ENCODE measurements around the gene PLEKHM3.

Gene PLEKHM3

GRCh38 chr2:207812058-207812725 is 213.1 kb downstream of the PLEKHM3 start:
- no peak for TF ChIP-seq TAF1 (IDR thresholded peaks at IDR 0.05; ENCODE audit: low read depth)
- no peak for TF ChIP-seq ZBTB7A (IDR thresholded peaks at IDR 0.05; ENCODE audit: low read depth)
- TF ChIP-seq RAD21 (IDR thresholded peaks at IDR 0.05; ENCODE audit: low read depth): no peak
- no peak for TF ChIP-seq CEBPB (IDR thresholded peaks at IDR 0.05)
- TF ChIP-seq YY1 (IDR thresholded peaks at IDR 0.05; ENCODE audit: low read depth): no peak
- no peak for TF ChIP-seq EGR1 (IDR thresholded peaks at IDR 0.05)
- no peak for TF ChIP-seq MAX (IDR thresholded peaks at IDR 0.05)
- no peak for TF ChIP-seq USF1 (IDR thresholded peaks at IDR 0.05)
- no peak for TF ChIP-seq EP300 (IDR thresholded peaks at IDR 0.05; ENCODE audit: borderline replicate concordance)
- TF ChIP-seq TCF12 (IDR thresholded peaks at IDR 0.05; ENCODE audit: low read depth): no peak
- TF ChIP-seq FOXM1 (IDR thresholded peaks at IDR 0.05; ENCODE audit: borderline replicate concordance, low read depth): no peak
- no peak for TF ChIP-seq REST (IDR thresholded peaks at IDR 0.05; ENCODE audit: low read depth)
- no peak for TF ChIP-seq TEAD4 (IDR thresholded peaks at IDR 0.05)
- TF ChIP-seq CREB1 (IDR thresholded peaks at IDR 0.05; ENCODE audit: low read depth): no peak
- no peak for TF ChIP-seq NFIC (IDR thresholded peaks at IDR 0.05)

- TF ChIP-seq CEBPB (IDR thresholded peaks at IDR 0.05): no peak
- no peak for TF ChIP-seq EP300 (IDR thresholded peaks at IDR 0.05; ENCODE audit: borderline replicate concordance)
- no peak for TF ChIP-seq ZBTB7A (IDR thresholded peaks at IDR 0.05; ENCODE audit: low read depth)
- no peak for TF ChIP-seq TEAD4 (IDR thresholded peaks at IDR 0.05)
- no peak; the same call in 1 of the 2 replicates for TF ChIP-seq MAX (IDR thresholded peaks at IDR 0.05)
- TF ChIP-seq YY1 (IDR thresholded peaks at IDR 0.05; ENCODE audit: low read depth): no peak
- no peak for TF ChIP-seq RAD21 (IDR thresholded peaks at IDR 0.05; ENCODE audit: low read depth)
Observed at GRCh38 chr2:207810200-207810788, 215.0 kb downstream of the PLEKHM3 start.

- TF ChIP-seq NFIC (IDR thresholded peaks at IDR 0.05) (no peak), REST (IDR thresholded peaks at IDR 0.05; ENCODE audit: low read depth) (no peak), TAF1 (IDR thresholded peaks at IDR 0.05; ENCODE audit: low read depth) (no peak), TEAD4 (IDR thresholded peaks at IDR 0.05) (no peak), TCF12 (IDR thresholded peaks at IDR 0.05; ENCODE audit: low read depth) (no peak), USF1 (IDR thresholded peaks at IDR 0.05) (no peak), CEBPB (IDR thresholded peaks at IDR 0.05) (no peak), YY1 (IDR thresholded peaks at IDR 0.05; ENCODE audit: low read depth) (no peak), EGR1 (IDR thresholded peaks at IDR 0.05) (no peak), EP300 (IDR thresholded peaks at IDR 0.05; ENCODE audit: borderline replicate concordance) (no peak), CREB1 (IDR thresholded peaks at IDR 0.05; ENCODE audit: low read depth) (no peak), FOXM1 (IDR thresholded peaks at IDR 0.05; ENCODE audit: borderline replicate concordance, low read depth) (no peak), MAX (IDR thresholded peaks at IDR 0.05) (no peak), RAD21 (IDR thresholded peaks at IDR 0.05; ENCODE audit: low read depth) (no peak), ZBTB7A (IDR thresholded peaks at IDR 0.05; ENCODE audit: low read depth) (no peak)
Observed at GRCh38 chr2:207808119-207808518, 217.2 kb downstream of the PLEKHM3 start.

- TF ChIP-seq MAX (IDR thresholded peaks at IDR 0.05) (no peak), TCF12 (IDR thresholded peaks at IDR 0.05; ENCODE audit: low read depth) (no peak), EP300 (IDR thresholded peaks at IDR 0.05; ENCODE audit: borderline replicate concordance) (no peak), ZBTB7A (IDR thresholded peaks at IDR 0.05; ENCODE audit: low read depth) (no peak), CREB1 (IDR thresholded peaks at IDR 0.05; ENCODE audit: low read depth) (no peak), CEBPB (IDR thresholded peaks at IDR 0.05) (no peak), FOXM1 (IDR thresholded peaks at IDR 0.05; ENCODE audit: borderline replicate concordance, low read depth) (no peak), REST (IDR thresholded peaks at IDR 0.05; ENCODE audit: low read depth) (no peak), NFIC (IDR thresholded peaks at IDR 0.05) (no peak), RAD21 (IDR thresholded peaks at IDR 0.05; ENCODE audit: low read depth) (no peak), YY1 (IDR thresholded peaks at IDR 0.05; ENCODE audit: low read depth) (no peak)
Observed at GRCh38 chr2:207807516-207807915, 217.8 kb downstream of the PLEKHM3 start.
